HCT116 (cell line): ENCODE results near the gene SRP68. TPM values are rescaled to one million over a fixed set of nuclear protein-coding genes. Genes with fewer than 3 reads are reported as not detected.

Source experiments
- ATAC-seq: fragments of 200-7000 bp; cut with Tn5 transposase; 2 replicates; pipeline ENCODE4 v1.9.1; 2020; ENCODE audit warnings: mild to moderate bottlenecking, moderate library complexity
- BruUV-seq: library from RNA; stranded (reverse); fragments of 400-500 nt; replicated peaks from 2 replicates; lab custom pipeline; 2021; lab: Mats Ljungman, UMichigan
- CTCF ChIA-PET: fragments of 300-600 bp; sonication (Branson Sonifier 250); formaldehyde crosslinking; loops from one replicate; lab custom pipeline; 2021; ENCODE audit warnings: antibody characterized with exemption; lab: Charles Lee
- POLR2A ChIA-PET: fragments of 300-600, 350-600 bp; sonication (Branson Sonifier 250); formaldehyde crosslinking; loops from one replicate; lab custom pipeline; 2021; ENCODE audit warnings: antibody characterized with exemption; lab: Charles Lee
- RAD21 ChIA-PET, 2 experiments: fragments of 300-600 bp; sonication (Branson Sonifier 250); formaldehyde crosslinking; loops; one replicate each; lab custom pipeline; 2023; ENCODE audit warnings: low total read pairs in 2 of 2; ENCODE audit not compliant: uncharacterized antibody in 2 of 2, unreplicated experiment in 2 of 2, low non-redundant PET in 1 of 2; lab: Charles Lee
- DNase-seq: peaks from one replicate; pipeline ENCODE4 v3.0.0-alpha.2; 2010; ENCODE audit warnings: low read depth, low spot score
- H2AFZ ChIP-seq: fragments of 200-600 bp; shearing (Covaris generic), sonication (generic); 2 replicates; pipeline ENCODE4 v1.6.1; 2017; ENCODE audit warnings: low read depth, mixed run types, mixed read lengths, antibody characterized with exemption, low read length; ENCODE audit not compliant: poor library complexity, severe bottlenecking
- H3K27ac ChIP-seq: 2 replicates; pipeline ENCODE4 v1.5.1; 2012; ENCODE audit warnings: low read depth, low read length
- H3K27me3 ChIP-seq: fragments of 200-600 bp; sonication (generic); 2 replicates; pipeline ENCODE4 v1.6.1; 2016; ENCODE audit warnings: mixed run types, low read length, mixed read lengths; ENCODE audit not compliant: insufficient read depth
- H3K36me3 ChIP-seq, 2 experiments: fragments of 200-500 bp in 1 of 2; fragments of 200-600 bp in 1 of 2; sonication (Bioruptor generic) in 1 of 2; sonication (generic) in 1 of 2; 2 replicates each; pipeline versions ENCODE4 v1.5.1 to v1.6.1; 2014 to 2016; ENCODE audit warnings: low read length in 2 of 2, inconsistent platforms in 1 of 2, mixed read lengths in 1 of 2, mixed run types in 1 of 2; ENCODE audit not compliant: insufficient read depth in 2 of 2, control insufficient read depth in 1 of 2
- H3K4me1 ChIP-seq, 2 experiments: fragments of 200-600 bp in 1 of 2; sonication (generic) in 1 of 2; 2 replicates each; pipeline versions ENCODE4 v1.5.1 to v1.6.1; 2012 to 2017; ENCODE audit warnings: low read length in 2 of 2, inconsistent platforms in 1 of 2, mild to moderate bottlenecking in 1 of 2, mixed read lengths in 1 of 2, mixed run types in 1 of 2, moderate library complexity in 1 of 2; ENCODE audit not compliant: insufficient read depth in 2 of 2, control insufficient read depth in 1 of 2
- H3K4me2 ChIP-seq: fragments of 200-600 bp; sonication (generic); 2 replicates; pipeline ENCODE4 v1.6.1; 2017; ENCODE audit warnings: mixed run types, low read length, mixed read lengths
- H3K4me3 ChIP-seq, 2 experiments: fragments of 200-600 bp in 1 of 2; sonication (generic) in 1 of 2; replicated peaks in 1 of 2; 2 replicates each; pipeline ENCODE4 v1.5.1; 2011 to 2016; ENCODE audit warnings: low read length in 2 of 2, control low read depth in 1 of 2, low read depth in 1 of 2, mild to moderate bottlenecking in 1 of 2, mixed read lengths in 1 of 2, mixed run types in 1 of 2
- H3K79me2 ChIP-seq: fragments of 200-600 bp; sonication (generic); 2 replicates; pipeline ENCODE4 v1.6.1; 2017; ENCODE audit warnings: mild to moderate bottlenecking, mixed run types, low read length, moderate library complexity, mixed read lengths; ENCODE audit not compliant: insufficient read depth
- H3K9ac ChIP-seq: fragments of 200-600 bp; sonication (generic); 2 replicates; pipeline ENCODE4 v1.6.1; 2016; ENCODE audit warnings: low read length, mixed read lengths
- H3K9me2 ChIP-seq: fragments of 200-600 bp; sonication (generic), shearing (Covaris generic); 2 replicates; pipeline ENCODE4 v1.6.1; 2017; ENCODE audit warnings: mixed run types, mild to moderate bottlenecking, moderate library complexity; ENCODE audit not compliant: insufficient read depth
- H3K9me3 ChIP-seq, 2 experiments: fragments of 200-500 bp in 1 of 2; fragments of 200-600 bp in 1 of 2; sonication (Bioruptor generic) in 1 of 2; sonication (generic) in 1 of 2; 2 replicates each; pipeline ENCODE4 v1.6.1; 2014 to 2017; ENCODE audit warnings: low read length in 2 of 2, mixed read lengths in 2 of 2, inconsistent platforms in 1 of 2, low read depth in 1 of 2, mild to moderate bottlenecking in 1 of 2, mixed run types in 1 of 2, moderate library complexity in 1 of 2; ENCODE audit not compliant: control insufficient read depth in 1 of 2, insufficient read depth in 1 of 2
- H4K20me1 ChIP-seq: fragments of 200-600 bp; sonication (generic), shearing (Covaris generic); 2 replicates; pipeline ENCODE4 v1.6.1; 2017; ENCODE audit warnings: mixed run types, mild to moderate bottlenecking, moderate library complexity; ENCODE audit not compliant: insufficient read depth
- ATF3 ChIP-seq: IDR thresholded peaks from 2 replicates; pipeline ENCODE4 v1.6.1; 2012
- CBX3 ChIP-seq: IDR thresholded peaks from 2 replicates; pipeline ENCODE4 v1.6.1; 2012; ENCODE audit warnings: low read depth
- CEBPB ChIP-seq: IDR thresholded peaks from 2 replicates; pipeline ENCODE4 v1.6.1; 2012; ENCODE audit warnings: low read depth
- CTCF ChIP-seq, 3 experiments: fragments of 200-600 bp in 1 of 3; sonication (generic) in 1 of 3; IDR thresholded peaks in 2 of 3; conservative IDR thresholded peaks in 1 of 3; 2 replicates each; pipeline ENCODE4 v1.5.1; 2012 to 2017; ENCODE audit warnings: low read depth in 2 of 3, low read length in 2 of 3, antibody characterized with exemption in 1 of 3, borderline replicate concordance in 1 of 3, control low read depth in 1 of 3, mild to moderate bottlenecking in 1 of 3, mixed read lengths in 1 of 3, mixed run types in 1 of 3, moderate library complexity in 1 of 3; ENCODE audit not compliant: insufficient read depth in 1 of 3
- ELF1 ChIP-seq: IDR thresholded peaks from 2 replicates; pipeline ENCODE4 v1.6.1; 2012; ENCODE audit warnings: low read depth, borderline replicate concordance
- EZH2 ChIP-seq: fragments of 200-600 bp; sonication (generic); IDR thresholded peaks from 2 replicates; pipeline ENCODE4 v1.6.1; 2017; ENCODE audit warnings: antibody characterized with exemption, mixed run types
- EZH2phosphoT487 ChIP-seq: fragments of 200-600 bp; IDR thresholded peaks from 2 replicates; pipeline ENCODE4 v1.6.1; 2018; ENCODE audit warnings: antibody characterized with exemption, borderline replicate concordance
- FOSL1 ChIP-seq: IDR thresholded peaks from 2 replicates; pipeline ENCODE4 v1.6.1; 2012; ENCODE audit warnings: low read depth
- JUND ChIP-seq: IDR thresholded peaks from 2 replicates; pipeline ENCODE4 v1.6.1; 2012
- POLR2AphosphoS5 ChIP-seq: IDR thresholded peaks from 2 replicates; pipeline ENCODE4 v1.6.1; 2011; ENCODE audit warnings: mild to moderate bottlenecking, low read depth, low read length, moderate library complexity
- RAD21 ChIP-seq: IDR thresholded peaks from 2 replicates; pipeline ENCODE4 v1.6.1; 2012; ENCODE audit warnings: low read depth, mild to moderate bottlenecking
- SIN3A ChIP-seq: IDR thresholded peaks from 2 replicates; pipeline ENCODE4 v1.6.1; 2012; ENCODE audit warnings: low read depth
- SP1 ChIP-seq: IDR thresholded peaks from 2 replicates; pipeline ENCODE4 v1.6.1; 2012; ENCODE audit warnings: low read depth
- TCF7L2 ChIP-seq: IDR thresholded peaks from 2 replicates; pipeline ENCODE4 v1.7.0; 2011; ENCODE audit warnings: borderline replicate concordance, inconsistent platforms; ENCODE audit not compliant: insufficient read depth, insufficient read length; ENCODE audit errors: extremely low read depth
- YY1 ChIP-seq: IDR thresholded peaks from 2 replicates; pipeline ENCODE4 v1.6.1; 2011; ENCODE audit warnings: low read length, low read depth, moderate library complexity, mild to moderate bottlenecking; ENCODE audit not compliant: insufficient replicate concordance; ENCODE audit errors: extremely low read depth
- ZBTB33 ChIP-seq: IDR thresholded peaks from 2 replicates; pipeline ENCODE4 v1.6.1; 2011; ENCODE audit warnings: mild to moderate bottlenecking, low read length, moderate library complexity; ENCODE audit not compliant: insufficient replicate concordance; ENCODE audit errors: extremely low read depth
- ZFX ChIP-seq: fragments of 450-650 bp; IDR thresholded peaks from 2 replicates; pipeline ENCODE4 v1.6.1; 2017
- ZNF274 ChIP-seq: fragments of 200-500 bp; sonication (Bioruptor generic); IDR thresholded peaks from 2 replicates; pipeline ENCODE4 v1.6.1; 2014; ENCODE audit warnings: mild to moderate bottlenecking, low read depth, low read length, inconsistent platforms
- intact Hi-C: fragments of 100-400 bp; cut with micrococcal nuclease; formaldehyde crosslinking; loops from 2 replicates; pipeline ENCODE4 v1.10.0; 2022
- total RNA-seq: library from RNA; stranded (reverse); gene quantifications from one replicate; pipeline ENCODE4 v1.2.1, GENCODE V29; 2021; ENCODE audit not compliant: unreplicated experiment

SRP68 gene
- total RNA-seq, 1 experiment from 2014 or later: 152 TPM

DNA sequence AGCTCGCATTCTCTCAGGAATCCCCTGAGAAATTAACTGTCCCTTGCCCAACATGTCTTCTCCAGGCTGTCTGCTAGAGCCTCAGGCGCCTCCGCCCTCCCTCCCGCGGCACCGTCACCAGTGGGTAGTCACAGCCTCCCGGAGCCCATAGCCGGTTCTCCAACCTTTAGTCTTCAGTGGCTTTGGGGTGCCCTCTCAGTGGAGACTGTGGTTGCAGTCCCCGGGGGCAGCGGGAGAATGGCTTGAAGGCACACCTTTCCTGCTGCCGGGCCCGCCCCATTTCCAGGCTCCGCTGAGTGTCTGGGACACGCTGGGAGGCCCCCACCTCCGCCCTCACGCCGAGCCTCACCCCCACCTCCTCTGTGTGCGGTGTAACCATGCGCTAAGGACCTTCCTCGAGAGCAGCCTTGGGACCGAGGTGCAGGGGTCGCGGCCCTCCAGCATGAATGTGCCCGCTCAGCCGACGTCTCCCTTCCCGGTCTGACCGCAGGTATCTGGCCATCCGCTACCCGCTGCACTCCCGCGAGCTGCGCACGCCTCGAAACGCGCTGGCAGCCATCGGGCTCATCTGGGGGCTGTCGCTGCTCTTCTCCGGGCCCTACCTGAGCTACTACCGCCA is 3.9 kb upstream of the SRP68 start:
- H3K27me3 ChIP-seq: peaks cover 8% of the 10 kb centered on the region; the same call in 1 of the 2 replicates
- peaks cover 16% of the 10 kb centered on the region for H3K79me2 ChIP-seq
- BruUV-seq: no TSS peak
- no peaks in the 10 kb centered on the region for H4K20me1 ChIP-seq
- TF ChIP-seq TCF7L2 (no peak), ZBTB33 (no peak), FOSL1 (no peak), ZFX (no peak), ZNF274 (no peak), CBX3 (no peak), EZH2phosphoT487 (no peak), CTCF (IDR thresholded peaks at IDR 0.05 in 2 of 3, conservative IDR thresholded peaks at IDR 0.05 in 1 of 3; ENCODE audit: borderline replicate concordance in 1 of 3, insufficient read depth in 1 of 3, low read depth in 2 of 3, low read length in 2 of 3) (no peak), EZH2 (no peak), SP1 (no peak), SIN3A (no peak), ELF1 (no peak), YY1 (no peak), POLR2AphosphoS5 (no peak), CEBPB (no peak), JUND (no peak), ATF3 (no peak), RAD21 (no peak)
- TF ChIP-seq, all 23 proteins: peak for 0
- DNase-seq (no peak), ATAC-seq (no peak)
- Histone ChIP-seq H3K4me1 (peaks cover 4 to 11% of the 10 kb centered on the region in 2 experiments), H3K4me3 (no peak overlapping the region), H3K27ac (no peak overlapping the region), H2AFZ (no peak overlapping the region), H3K9ac (no peak overlapping the region), H3K9me3 (no peaks in the 10 kb centered on the region), H3K36me3 (no peaks in the 10 kb centered on the region), H3K4me2 (no peak overlapping the region), H3K9me2 (no peaks in the 10 kb centered on the region)
- CTCF ChIA-PET: no interaction called here
- RAD21 ChIA-PET: no interaction called here
- POLR2A ChIA-PET: no interaction called here
- intact Hi-C loops: no loop called here
